ENCODE results near the gene OTOGL. TPM values are rescaled to one million over a fixed set of nuclear protein-coding genes. Genes with fewer than 3 reads are reported as not detected.
"Not testable (repeated sequence)": the region's sequence is repeated elsewhere in the genome, so short reads cannot be mapped to it uniquely, and the experiment has no call there.

Gene OTOGL
- total RNA-seq, 2 experiments from 2014 or later, result not detected

GRCh38 chr12:80222261-80222660 lies 122.9 kb downstream of the OTOGL start:
- DNase-seq, result no peak
- Mint-ChIP-seq H3K4me1 (peaks cover 1% of the 10 kb centered on the region), H3K27me3 (no peaks in the 10 kb centered on the region), H3K4me3 (no peak overlapping the region), H3K36me3 (ENCODE audit: low read depth) (no peaks in the 10 kb centered on the region), H3K27ac (no peak overlapping the region), H3K9me3 (no peaks in the 10 kb centered on the region)
- ChIA-PET CTCF (no interaction called here), POLR2A (no interaction called here)

- no peak for DNase-seq
- ChIA-PET POLR2A (no interaction called here), CTCF (no interaction called here)
- Mint-ChIP-seq H3K9me3 (no peaks in the 10 kb centered on the region), H3K36me3 (ENCODE audit: low read depth) (no peaks in the 10 kb centered on the region), H3K4me1 (peaks cover 1% of the 10 kb centered on the region), H3K27me3 (no peaks in the 10 kb centered on the region), H3K27ac (no peak overlapping the region), H3K4me3 (no peak overlapping the region)
These were observed 127.2 kb downstream of the OTOGL start for GRCh38 chr12:80226576-80226975.

GRCh38 chr12:80227904-80228303 lies 128.6 kb downstream of the OTOGL start:
- H3K4me1 Mint-ChIP-seq; DNase-seq; CTCF ChIA-PET; H3K27me3 Mint-ChIP-seq; H3K4me3 Mint-ChIP-seq; POLR2A ChIA-PET; H3K27ac Mint-ChIP-seq; H3K36me3 Mint-ChIP-seq (ENCODE audit: low read depth); H3K9me3 Mint-ChIP-seq: not testable (repeated sequence)

- ChIA-PET CTCF (no interaction called here), POLR2A (no interaction called here)
- DNase-seq, result no peak
- no peaks in the 10 kb centered on the region for H3K36me3 Mint-ChIP-seq (ENCODE audit: low read depth)
- peaks cover 2% of the 10 kb centered on the region for H3K27me3 Mint-ChIP-seq
- H3K4me1 Mint-ChIP-seq, result peaks cover 1% of the 10 kb centered on the region
- H3K9me3 Mint-ChIP-seq, result no peaks in the 10 kb centered on the region
- H3K4me3 Mint-ChIP-seq, result no peak overlapping the region
- H3K27ac Mint-ChIP-seq, result no peak overlapping the region
These were observed 130.7 kb downstream of the OTOGL start for GRCh38 chr12:80230068-80230467.

GRCh38 chr12:80232837-80233236 lies 133.5 kb downstream of the OTOGL start:
- Mint-ChIP-seq H3K9me3 (no peaks in the 10 kb centered on the region), H3K36me3 (ENCODE audit: low read depth) (no peaks in the 10 kb centered on the region), H3K27me3 (peaks cover 2% of the 10 kb centered on the region), H3K4me3 (no peak overlapping the region), H3K27ac (no peak overlapping the region), H3K4me1 (no peaks in the 10 kb centered on the region)
- CTCF ChIA-PET, result no interaction called here
- DNase-seq, result no peak
- POLR2A ChIA-PET, result no interaction called here

GRCh38 chr12:80233926-80234325 lies 134.6 kb downstream of the OTOGL start:
- ChIA-PET CTCF (no interaction called here), POLR2A (no interaction called here)
- Mint-ChIP-seq H3K9me3 (no peaks in the 10 kb centered on the region), H3K27ac (no peak overlapping the region), H3K27me3 (peaks cover 2% of the 10 kb centered on the region), H3K4me3 (no peak overlapping the region), H3K4me1 (no peaks in the 10 kb centered on the region), H3K36me3 (ENCODE audit: low read depth) (no peaks in the 10 kb centered on the region)
- no peak for DNase-seq

- DNase-seq, result no peak
- ChIA-PET POLR2A (interaction anchor here (0.5 kb wide), 1 partner anchor 29 kb away, joined by 4 read pairs; no protein-coding TSS in a partner anchor), CTCF (no interaction called here)
These were observed 135.3 kb downstream of the OTOGL start for GRCh38 chr12:80234667-80235066.

GRCh38 chr12:80235944-80236343 lies 136.6 kb downstream of the OTOGL start:
- H3K4me3 Mint-ChIP-seq, result no peak overlapping the region
- no peak for DNase-seq
- peaks cover 2% of the 10 kb centered on the region for H3K27me3 Mint-ChIP-seq
- POLR2A ChIA-PET, result no interaction called here
- CTCF ChIA-PET, result no interaction called here
- no peaks in the 10 kb centered on the region for H3K9me3 Mint-ChIP-seq
- no peaks in the 10 kb centered on the region for H3K4me1 Mint-ChIP-seq
- H3K27ac Mint-ChIP-seq, result no peak overlapping the region
- H3K36me3 Mint-ChIP-seq (ENCODE audit: low read depth), result no peaks in the 10 kb centered on the region

More at GRCh38 chr12:80234667-80235066, 135.3 kb downstream of the OTOGL start:
- Mint-ChIP-seq H3K9me3 (no peaks in the 10 kb centered on the region), H3K27me3 (peaks cover 2% of the 10 kb centered on the region), H3K4me3 (no peak overlapping the region), H3K36me3 (ENCODE audit: low read depth) (no peaks in the 10 kb centered on the region), H3K27ac (no peak overlapping the region), H3K4me1 (no peaks in the 10 kb centered on the region)

- CTCF ChIA-PET, result no interaction called here
- Mint-ChIP-seq H3K36me3 (ENCODE audit: low read depth) (no peaks in the 10 kb centered on the region), H3K4me1 (no peaks in the 10 kb centered on the region), H3K9me3 (no peaks in the 10 kb centered on the region), H3K4me3 (no peak overlapping the region), H3K27me3 (no peaks in the 10 kb centered on the region), H3K27ac (no peak overlapping the region)
- POLR2A ChIA-PET, result no interaction called here
- DNase-seq, result no peak
These were observed 140.5 kb downstream of the OTOGL start for GRCh38 chr12:80239867-80240266.

- Mint-ChIP-seq H3K27ac (no peak overlapping the region), H3K27me3 (no peaks in the 10 kb centered on the region), H3K4me1 (no peaks in the 10 kb centered on the region), H3K36me3 (ENCODE audit: low read depth) (no peaks in the 10 kb centered on the region), H3K4me3 (no peak overlapping the region), H3K9me3 (no peaks in the 10 kb centered on the region)
- ChIA-PET CTCF (no interaction called here), POLR2A (no interaction called here)
- DNase-seq, result no peak
These were observed 142.4 kb downstream of the OTOGL start for GRCh38 chr12:80241576-80242273.

GRCh38 chr12:80242321-80242720 lies 143.0 kb downstream of the OTOGL start:
- CTCF ChIA-PET, result no interaction called here
- no peak overlapping the region for H3K27ac Mint-ChIP-seq
- no peak overlapping the region for H3K4me3 Mint-ChIP-seq
- H3K27me3 Mint-ChIP-seq, result no peaks in the 10 kb centered on the region
- H3K9me3 Mint-ChIP-seq, result no peaks in the 10 kb centered on the region
- no peaks in the 10 kb centered on the region for H3K4me1 Mint-ChIP-seq
- POLR2A ChIA-PET, result no interaction called here
- H3K36me3 Mint-ChIP-seq (ENCODE audit: low read depth), result no peaks in the 10 kb centered on the region
- DNase-seq, result no peak

- H3K4me1 Mint-ChIP-seq; DNase-seq; H3K9me3 Mint-ChIP-seq; H3K36me3 Mint-ChIP-seq (ENCODE audit: low read depth); H3K27me3 Mint-ChIP-seq; H3K4me3 Mint-ChIP-seq; POLR2A ChIA-PET; H3K27ac Mint-ChIP-seq; CTCF ChIA-PET: not testable (repeated sequence)
These were observed 150.2 kb downstream of the OTOGL start for GRCh38 chr12:80249581-80249980.

- POLR2A ChIA-PET, result no interaction called here
- Mint-ChIP-seq H3K4me3 (no peak overlapping the region), H3K36me3 (ENCODE audit: low read depth) (no peaks in the 10 kb centered on the region), H3K27me3 (no peaks in the 10 kb centered on the region), H3K27ac (no peak overlapping the region), H3K4me1 (no peaks in the 10 kb centered on the region), H3K9me3 (no peaks in the 10 kb centered on the region)
- CTCF ChIA-PET, result no interaction called here
- no peak for DNase-seq
These were observed 158.6 kb downstream of the OTOGL start for GRCh38 chr12:80257920-80258319.

- CTCF ChIA-PET, result no interaction called here
- no peaks in the 10 kb centered on the region for H3K36me3 Mint-ChIP-seq (ENCODE audit: low read depth)
These were observed 160.9 kb downstream of the OTOGL start for GRCh38 chr12:80260269-80260668.

More at GRCh38 chr12:80260269-80260668, 160.9 kb downstream of the OTOGL start:
- Mint-ChIP-seq H3K9me3 (no peaks in the 10 kb centered on the region), H3K27me3 (peaks cover 2% of the 10 kb centered on the region), H3K27ac (no peak overlapping the region), H3K4me3 (no peak overlapping the region), H3K4me1 (no peaks in the 10 kb centered on the region)
- no peak for DNase-seq
- POLR2A ChIA-PET, result no interaction called here

Measured in activated CD4-positive, alpha-beta T cell treated with anti-CD3 and anti-CD28 coated beads, Interleukin-2, amount 10 ng/mL, durations not matched to agents 7 days and 5 days (primary cell).